ENCODE results near the gene CMTM7. TPM values are rescaled to one million over a fixed set of nuclear protein-coding genes. Genes with fewer than 3 reads are reported as not detected.

CMTM7 gene
- polyA plus RNA-seq, 1 of the 3 experiments (the other 2 are of a cell fraction), result 50.1 TPM

DNA sequence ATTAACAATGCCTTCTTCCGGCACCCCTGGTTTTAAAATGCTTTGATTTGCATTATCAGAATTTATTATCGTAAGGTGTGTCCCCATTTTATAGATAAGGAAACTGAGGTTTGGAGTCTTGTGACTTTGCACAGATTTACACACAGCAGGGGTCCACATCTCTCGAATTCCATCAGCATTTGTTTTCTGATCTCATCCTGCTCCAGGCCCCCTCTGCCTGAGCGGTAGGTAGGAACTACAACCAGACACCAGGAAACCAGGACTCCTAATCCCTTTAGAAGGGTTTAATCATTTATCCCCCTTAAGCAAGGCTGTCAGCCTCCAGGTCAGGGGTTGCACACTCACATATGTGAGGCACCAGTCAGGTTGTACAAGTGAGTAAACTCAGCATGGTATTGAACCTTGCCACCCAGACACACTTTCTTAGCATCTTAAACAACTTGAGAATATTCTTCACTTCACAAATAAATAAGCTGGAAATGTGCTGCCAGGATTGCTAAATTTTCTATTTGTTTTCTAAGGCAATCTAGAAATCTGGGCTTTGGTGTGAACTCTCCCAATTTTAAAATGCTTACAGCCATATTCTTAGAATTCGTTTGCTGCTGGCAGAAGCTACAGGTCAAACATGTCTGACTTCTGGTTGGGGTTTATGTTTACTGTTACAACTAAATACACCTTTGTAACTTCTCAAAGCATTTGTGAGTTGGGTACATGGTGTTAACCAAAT, 31.7 kb upstream of the CMTM7 start:
- Histone ChIP-seq H3K9me3 (no peaks in the 10 kb centered on the region), H2AFZ (ENCODE audit: low read depth) (no peak overlapping the region), H3K4me2 (no peak overlapping the region), H3K9me2 (no peaks in the 10 kb centered on the region), H3K79me2 (ENCODE audit: insufficient read depth) (no peaks in the 10 kb centered on the region), H3K27ac (ENCODE audit: low read depth in 2 of 2, low read length in 1 of 2) (no peak overlapping the region), H3K4me1 (ENCODE audit: control insufficient read depth in 1 of 2, insufficient read depth in 2 of 2, low read depth in 1 of 2, low read length in 1 of 2) (no peaks in the 10 kb centered on the region), H3K36me3 (replicated peaks in 1 of 2; ENCODE audit: control insufficient read depth in 1 of 2, insufficient read depth in 2 of 2, low read length in 1 of 2) (no peaks in the 10 kb centered on the region), H3F3A (replicated peaks; ENCODE audit: insufficient read depth) (no peaks in the 10 kb centered on the region), H4K20me1 (ENCODE audit: insufficient read depth) (no peaks in the 10 kb centered on the region), H3K9ac (no peak overlapping the region), H3K27me3 (ENCODE audit: insufficient read depth) (no peaks in the 10 kb centered on the region), H3K4me3 (ENCODE audit: low read depth in 2 of 2, low read length in 1 of 2) (no peak overlapping the region)
- CTCF ChIA-PET, result interaction anchor here (1.0 to 1.2 kb wide), 2 partner anchors 15 to 108 kb away, joined by 3 read pairs; no protein-coding TSS in a partner anchor
- no peak for TF ChIP-seq ELF1 (IDR thresholded peaks at IDR 0.05)
- no peak for TF ChIP-seq TAF1 (IDR thresholded peaks at IDR 0.05; ENCODE audit: borderline replicate concordance, low read depth, low read length)
- no peak for TF ChIP-seq NRF1 (IDR thresholded peaks at IDR 0.05; ENCODE audit: low read depth, low read length)
- no peak for TF ChIP-seq IRF3 (IDR thresholded peaks at IDR 0.05; ENCODE audit: low read depth, low read length)
- no peak for TF ChIP-seq GABPA (IDR thresholded peaks at IDR 0.05; ENCODE audit: low read depth)
- no peak for TF ChIP-seq SMC3 (IDR thresholded peaks at IDR 0.05; ENCODE audit: low read depth, low read length)
- TF ChIP-seq CHD2 (IDR thresholded peaks at IDR 0.05; ENCODE audit: low read length, partially characterized antibody), result no peak
- TF ChIP-seq GATA2 (CRISPR knock-in tag; IDR thresholded peaks at IDR 0.05), result no peak
- POLR2A ChIA-PET, result no interaction called here
- WGBS (ENCODE audit: low lambda C conversion rate), result 89% methylated on average over 5 of the region's 5 CpGs
- DNase-seq, result no peak

DNA sequence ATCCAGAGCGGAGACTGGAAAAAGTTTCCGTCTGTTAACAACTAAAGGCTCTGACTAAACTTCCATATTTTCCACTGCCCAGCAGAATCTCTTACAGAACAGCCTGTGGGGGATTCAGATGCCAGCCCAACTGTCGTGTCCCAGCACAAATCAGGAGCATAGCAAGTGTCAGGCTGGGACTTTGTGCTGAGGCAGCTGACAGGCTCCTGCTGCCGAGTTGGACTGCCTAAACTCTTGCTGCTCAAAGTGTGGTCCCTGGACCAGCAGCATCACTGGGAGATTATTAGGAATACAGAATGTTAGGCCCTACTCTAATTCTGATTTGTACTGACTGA, 31.2 kb upstream of the CMTM7 start:
- no peaks in the 10 kb centered on the region for H3K36me3 ChIP-seq (replicated peaks in 1 of 2; ENCODE audit: control insufficient read depth in 1 of 2, insufficient read depth in 2 of 2, low read length in 1 of 2)

More for the DNA sequence above, 31.2 kb upstream of the CMTM7 start:
- Histone ChIP-seq H3K4me2 (no peak overlapping the region), H3K9me3 (no peaks in the 10 kb centered on the region), H3K27me3 (ENCODE audit: insufficient read depth) (no peaks in the 10 kb centered on the region), H2AFZ (ENCODE audit: low read depth) (no peak overlapping the region), H4K20me1 (ENCODE audit: insufficient read depth) (no peaks in the 10 kb centered on the region), H3F3A (replicated peaks; ENCODE audit: insufficient read depth) (no peaks in the 10 kb centered on the region), H3K9me2 (no peaks in the 10 kb centered on the region), H3K4me3 (ENCODE audit: low read depth in 2 of 2, low read length in 1 of 2) (no peak overlapping the region), H3K9ac (no peak overlapping the region), H3K4me1 (ENCODE audit: control insufficient read depth in 1 of 2, insufficient read depth in 2 of 2, low read depth in 1 of 2, low read length in 1 of 2) (no peaks in the 10 kb centered on the region), H3K79me2 (ENCODE audit: insufficient read depth) (no peaks in the 10 kb centered on the region), H3K27ac (ENCODE audit: low read depth in 2 of 2, low read length in 1 of 2) (no peak overlapping the region)
- ChIA-PET CTCF (interaction anchor here (1.0 to 1.2 kb wide), 2 partner anchors 14 to 107 kb away, joined by 3 read pairs; no protein-coding TSS in a partner anchor), POLR2A (no interaction called here)
- no peak for TF ChIP-seq ELF1 (IDR thresholded peaks at IDR 0.05)
- no peak for TF ChIP-seq CHD2 (IDR thresholded peaks at IDR 0.05; ENCODE audit: low read length, partially characterized antibody)
- TF ChIP-seq JUND (IDR thresholded peaks at IDR 0.05), result no peak
- TF ChIP-seq RAD21 (IDR thresholded peaks at IDR 0.05; ENCODE audit: low read length), result no peak
- TF ChIP-seq NFIC (IDR thresholded peaks at IDR 0.05; ENCODE audit: borderline replicate concordance), result no peak
- TF ChIP-seq RXRA (IDR thresholded peaks at IDR 0.05; ENCODE audit: borderline replicate concordance, low read depth), result no peak
- no peak for TF ChIP-seq CTCF (IDR thresholded peaks at IDR 0.05)
- no peak for TF ChIP-seq FOXM1 (IDR thresholded peaks at IDR 0.05; ENCODE audit: low read depth)
- no peak for DNase-seq
- 56% methylated on average over 4 of the region's 4 CpGs for whole genome bisulfite sequencing (ENCODE audit: low lambda C conversion rate)

Measured in SK-N-SH (cell line).